ENCODE data around the gene CRIP3.
A peak's percentile ranks its signal among the peaks of the same experiment; 100 is the strongest.

The CRIP3 gene

DNA sequence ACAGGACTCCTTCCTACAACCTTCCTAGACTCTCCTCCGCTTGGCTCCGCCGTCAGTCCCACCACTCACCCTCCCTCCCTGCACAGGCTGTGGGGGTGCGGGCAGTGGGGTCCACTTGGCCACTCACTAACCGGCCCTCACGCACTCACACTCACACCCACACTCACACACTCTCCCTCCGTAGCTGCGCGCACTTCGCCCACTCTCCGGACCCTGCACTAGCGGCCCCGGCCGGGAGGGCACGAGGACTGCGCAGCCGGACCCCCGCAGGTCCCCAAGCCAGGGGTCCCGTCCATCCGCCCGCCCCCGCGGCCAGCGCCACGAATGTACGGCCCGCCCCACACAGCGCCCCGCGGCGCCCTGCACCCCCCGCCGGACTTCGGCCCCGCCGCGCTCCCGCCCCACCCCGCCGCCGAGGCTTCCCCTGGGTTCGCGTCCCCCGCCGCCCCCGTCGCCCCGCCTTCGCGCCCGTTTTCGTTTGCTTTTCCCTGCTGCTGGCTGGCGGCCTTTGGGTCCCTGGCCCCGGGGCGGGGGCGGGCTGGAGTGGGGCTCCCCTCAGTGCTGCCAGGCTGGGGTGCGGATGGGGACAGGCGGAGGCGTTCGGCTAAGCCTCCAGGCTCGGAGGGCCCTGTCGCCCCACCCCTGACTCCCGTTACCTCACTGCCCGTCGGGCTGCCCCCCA, 33.6 kb downstream of the CRIP3 start:
- no peak overlapping the region for H3K9ac ChIP-seq
- peaks cover 3% of the 10 kb centered on the region for H3K4me1 ChIP-seq
- no peaks in the 10 kb centered on the region for H3K9me3 ChIP-seq (ENCODE audit: control insufficient read depth, low read length)
- no peaks in the 10 kb centered on the region for H3K27me3 ChIP-seq (ENCODE audit: control insufficient read depth, insufficient read depth, low read length)
- no peaks in the 10 kb centered on the region for H3K36me3 ChIP-seq (ENCODE audit: control insufficient read depth, insufficient read depth, low read length)
- H3K79me2 ChIP-seq = no peaks in the 10 kb centered on the region
- no peak overlapping the region for H3K4me3 ChIP-seq (ENCODE audit: low read depth, low read length)
- no peak overlapping the region for H3K27ac ChIP-seq
- peak overlapping the region; percentile 54 for H3K4me2 ChIP-seq (ENCODE audit: low read length)
- TF ChIP-seq, protein P1, sequence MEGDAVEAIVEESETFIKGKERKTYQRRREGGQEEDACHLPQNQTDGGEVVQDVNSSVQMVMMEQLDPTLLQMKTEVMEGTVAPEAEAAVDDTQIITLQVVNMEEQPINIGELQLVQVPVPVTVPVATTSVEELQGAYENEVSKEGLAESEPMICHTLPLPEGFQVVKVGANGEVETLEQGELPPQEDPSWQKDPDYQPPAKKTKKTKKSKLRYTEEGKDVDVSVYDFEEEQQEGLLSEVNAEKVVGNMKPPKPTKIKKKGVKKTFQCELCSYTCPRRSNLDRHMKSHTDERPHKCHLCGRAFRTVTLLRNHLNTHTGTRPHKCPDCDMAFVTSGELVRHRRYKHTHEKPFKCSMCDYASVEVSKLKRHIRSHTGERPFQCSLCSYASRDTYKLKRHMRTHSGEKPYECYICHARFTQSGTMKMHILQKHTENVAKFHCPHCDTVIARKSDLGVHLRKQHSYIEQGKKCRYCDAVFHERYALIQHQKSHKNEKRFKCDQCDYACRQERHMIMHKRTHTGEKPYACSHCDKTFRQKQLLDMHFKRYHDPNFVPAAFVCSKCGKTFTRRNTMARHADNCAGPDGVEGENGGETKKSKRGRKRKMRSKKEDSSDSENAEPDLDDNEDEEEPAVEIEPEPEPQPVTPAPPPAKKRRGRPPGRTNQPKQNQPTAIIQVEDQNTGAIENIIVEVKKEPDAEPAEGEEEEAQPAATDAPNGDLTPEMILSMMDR (IDR thresholded peaks at IDR 0.05) = no peak
- H2AFZ ChIP-seq = peak overlapping the region; percentile 54

GRCh38 chr6:43274127-43274915, 34.3 kb downstream of the CRIP3 start:
- Histone ChIP-seq H3K36me3 (ENCODE audit: control insufficient read depth, insufficient read depth, low read length) (no peaks in the 10 kb centered on the region), H3K9ac (no peak overlapping the region), H3K4me2 (ENCODE audit: low read length) (no peak overlapping the region), H3K79me2 (no peaks in the 10 kb centered on the region), H3K27me3 (ENCODE audit: control insufficient read depth, insufficient read depth, low read length) (no peaks in the 10 kb centered on the region), H3K27ac (no peak overlapping the region), H3K9me3 (ENCODE audit: control insufficient read depth, low read length) (no peaks in the 10 kb centered on the region), H2AFZ (no peak overlapping the region), H3K4me1 (peaks cover 7% of the 10 kb centered on the region), H3K4me3 (ENCODE audit: low read depth, low read length) (no peak overlapping the region)
- TF ChIP-seq, protein P1 (IDR thresholded peaks at IDR 0.05) = no peak

DNA sequence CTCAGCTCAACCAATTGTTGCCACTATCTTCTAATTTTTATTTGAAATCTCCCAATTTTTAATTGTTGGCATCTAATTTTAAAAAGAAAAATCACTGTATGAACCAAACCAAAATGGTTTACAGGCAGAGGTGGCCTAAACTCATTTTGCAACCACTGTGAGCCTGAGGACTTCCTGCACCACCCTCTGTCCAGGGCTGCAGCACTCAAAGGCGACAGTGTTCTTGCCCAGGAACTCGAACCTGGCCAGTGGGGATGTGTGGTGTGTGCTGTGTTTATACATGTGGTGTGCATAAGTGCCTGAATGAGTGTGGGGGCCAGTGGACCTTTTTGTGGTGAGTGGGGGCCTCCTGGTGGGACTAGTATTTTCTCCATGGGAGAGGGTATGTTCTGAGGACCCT, 34.9 kb downstream of the CRIP3 start:
- no peak overlapping the region for H3K4me2 ChIP-seq (ENCODE audit: low read length)
- no peak overlapping the region for H3K27ac ChIP-seq
- TF ChIP-seq, protein P1 (IDR thresholded peaks at IDR 0.05) = no peak
- no peaks in the 10 kb centered on the region for H3K79me2 ChIP-seq
- no peaks in the 10 kb centered on the region for H3K36me3 ChIP-seq (ENCODE audit: control insufficient read depth, insufficient read depth, low read length)
- no peaks in the 10 kb centered on the region for H3K9me3 ChIP-seq (ENCODE audit: control insufficient read depth, low read length)
- peaks cover 10% of the 10 kb centered on the region for H3K4me1 ChIP-seq
- no peak overlapping the region for H3K9ac ChIP-seq
- no peak overlapping the region for H3K4me3 ChIP-seq (ENCODE audit: low read depth, low read length)
- no peak overlapping the region for H2AFZ ChIP-seq
- no peaks in the 10 kb centered on the region for H3K27me3 ChIP-seq (ENCODE audit: control insufficient read depth, insufficient read depth, low read length)

- H2AFZ ChIP-seq = no peak overlapping the region
- TF ChIP-seq, protein P1 (IDR thresholded peaks at IDR 0.05) = no peak
- H3K4me1 ChIP-seq = peaks cover 14% of the 10 kb centered on the region
- H3K9me3 ChIP-seq (ENCODE audit: control insufficient read depth, low read length) = no peaks in the 10 kb centered on the region
- H3K4me2 ChIP-seq (ENCODE audit: low read length) = no peak overlapping the region
- no peaks in the 10 kb centered on the region for H3K79me2 ChIP-seq
- H3K4me3 ChIP-seq (ENCODE audit: low read depth, low read length) = no peak overlapping the region
- no peaks in the 10 kb centered on the region for H3K36me3 ChIP-seq (ENCODE audit: control insufficient read depth, insufficient read depth, low read length)
- H3K9ac ChIP-seq = no peak overlapping the region
- no peak overlapping the region for H3K27ac ChIP-seq
- H3K27me3 ChIP-seq (ENCODE audit: control insufficient read depth, insufficient read depth, low read length) = no peaks in the 10 kb centered on the region
These were observed 36.7 kb downstream of the CRIP3 start for GRCh38 chr6:43271944-43272343.
